Activated T-helper 2 cell treated with anti-CD3 and anti-CD28 coated beads, Interferon-gamma antibody, Interleukin-2, Interleukin-4, amounts not matched to agents 10 μg/mL and 5 μg/mL and 100 μg/mL, durations not matched to agents 14 hours and 24 hours and 36 hours (primary cell): Measurements from ENCODE around the gene C19orf47. TPM values are rescaled to one million over a fixed set of nuclear protein-coding genes. Genes with fewer than 3 reads are reported as not detected.

ENCODE experiments used
- DNase-seq: peaks from one replicate; pipeline ENCODE4 v3.0.0; 2021; ENCODE audit warnings: low spot score
- H3K27ac Mint-ChIP-seq: one replicate; pipeline ENCODE4 v1.8.0; 2021; ENCODE audit warnings: mixed read lengths
- H3K27me3 Mint-ChIP-seq: one replicate; pipeline ENCODE4 v1.8.0; 2021; ENCODE audit warnings: low read depth, mixed read lengths
- H3K36me3 Mint-ChIP-seq: one replicate; pipeline ENCODE4 v1.8.0; 2021; ENCODE audit warnings: low read depth, mixed read lengths
- H3K4me1 Mint-ChIP-seq: one replicate; pipeline ENCODE4 v1.8.0; 2021; ENCODE audit warnings: low read depth, mixed read lengths
- H3K4me3 Mint-ChIP-seq: one replicate; pipeline ENCODE4 v1.8.0; 2021; ENCODE audit warnings: low read depth, mild to moderate bottlenecking, moderate library complexity, mixed read lengths
- H3K9me3 Mint-ChIP-seq: one replicate; pipeline ENCODE4 v1.8.0; 2021; ENCODE audit warnings: mixed read lengths
- intact Hi-C: fragments of 100-400 bp; cut with micrococcal nuclease; formaldehyde crosslinking; loops from one replicate; pipeline ENCODE4 v1.15.1; 2023
- total RNA-seq: library from RNA; stranded (reverse); gene quantifications from 2 replicates; pipeline ENCODE4 v1.2.3, GENCODE V29; 2022

Gene C19orf47
- total RNA-seq, 1 donor from 2014 or later = 22.4 TPM

DNA sequence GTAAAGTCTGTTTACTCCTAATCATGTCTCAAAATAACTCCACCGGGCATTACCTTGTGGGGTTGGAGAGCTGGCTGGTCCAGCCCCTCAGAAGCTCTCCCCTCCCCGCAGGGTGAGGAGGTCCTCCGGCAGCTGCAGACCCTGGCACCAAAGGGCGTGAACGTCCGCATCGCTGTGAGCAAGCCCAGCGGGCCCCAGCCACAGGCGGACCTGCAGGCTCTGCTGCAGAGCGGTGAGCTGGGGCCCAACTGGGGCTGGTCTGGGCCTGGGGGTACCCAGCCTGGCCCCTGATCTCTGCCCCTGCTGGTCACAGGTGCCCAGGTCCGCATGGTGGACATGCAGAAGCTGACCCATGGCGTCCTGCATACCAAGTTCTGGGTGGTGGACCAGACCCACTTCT is 21.6 kb upstream of the C19orf47 start:
- Mint-ChIP-seq H3K4me1 (peaks cover 8% of the 10 kb centered on the region), H3K27ac (no peak overlapping the region), H3K4me3 (no peak overlapping the region), H3K36me3 (peaks cover 9% of the 10 kb centered on the region), H3K9me3 (no peaks in the 10 kb centered on the region), H3K27me3 (no peaks in the 10 kb centered on the region)
- intact Hi-C loops = no loop called here
- DNase-seq = no peak

- H3K9me3 Mint-ChIP-seq = no peaks in the 10 kb centered on the region
- H3K27me3 Mint-ChIP-seq = no peaks in the 10 kb centered on the region
- no peak overlapping the region for H3K4me3 Mint-ChIP-seq
- peaks cover 9% of the 10 kb centered on the region for H3K36me3 Mint-ChIP-seq
- H3K27ac Mint-ChIP-seq = no peak overlapping the region
- intact Hi-C loops = no loop called here
- no peak for DNase-seq
- peaks cover 10% of the 10 kb centered on the region for H3K4me1 Mint-ChIP-seq
Observed at GRCh38 chr19:40367577-40368434, 19.6 kb upstream of the C19orf47 start.

GRCh38 chr19:40366697-40367561 is 18.7 kb upstream of the C19orf47 start:
- Mint-ChIP-seq H3K4me3 (no peak overlapping the region), H3K27me3 (no peaks in the 10 kb centered on the region), H3K27ac (no peak overlapping the region), H3K4me1 (peaks cover 12% of the 10 kb centered on the region), H3K9me3 (no peaks in the 10 kb centered on the region), H3K36me3 (peaks cover 9% of the 10 kb centered on the region)
- intact Hi-C loops = no loop called here
- DNase-seq = no peak

DNA sequence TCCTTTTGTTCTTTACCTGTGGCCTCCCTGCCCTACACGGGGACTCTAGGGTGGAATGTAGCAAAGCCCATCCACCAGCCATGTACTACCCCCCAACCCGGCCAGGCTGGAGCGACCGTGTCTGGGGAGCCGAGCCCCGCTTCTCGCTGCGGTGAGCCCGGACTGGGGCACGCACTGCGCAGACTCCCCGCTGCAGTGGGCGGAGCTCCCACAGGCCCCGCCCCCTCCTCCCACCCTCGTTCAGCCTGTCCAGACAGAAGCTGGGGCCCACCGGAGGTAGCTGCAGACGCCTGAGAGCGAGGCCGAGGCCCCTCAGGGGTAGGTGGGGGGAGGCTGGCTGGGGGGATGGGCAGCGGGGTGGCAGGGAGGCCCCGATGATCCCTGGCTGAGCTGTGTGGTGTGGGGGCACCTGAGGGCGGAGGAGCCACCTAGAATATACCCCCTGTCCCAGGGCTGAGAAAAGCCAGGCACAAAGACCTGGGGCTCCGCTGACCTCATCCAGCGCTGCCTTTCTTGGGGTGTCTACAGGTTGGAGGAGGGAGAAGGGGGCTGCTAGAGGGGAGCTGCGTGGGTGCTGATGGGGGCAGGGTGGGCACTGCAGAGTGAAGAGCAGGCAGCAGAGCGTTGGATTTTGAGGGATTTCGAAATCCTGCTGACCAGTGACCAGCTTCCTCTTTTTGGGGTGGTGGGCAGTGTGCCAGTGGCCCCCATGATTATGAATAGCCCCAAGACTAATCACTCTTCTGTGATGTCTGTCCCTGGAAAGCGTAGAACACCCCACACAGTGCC is 17.6 kb upstream of the C19orf47 start:
- intact Hi-C loops = no loop called here
- peak overlapping the region; percentile 63 for H3K4me3 Mint-ChIP-seq
- no peaks in the 10 kb centered on the region for H3K9me3 Mint-ChIP-seq
- H3K27ac Mint-ChIP-seq = peak overlapping the region; percentile 7
- peaks cover 9% of the 10 kb centered on the region for H3K36me3 Mint-ChIP-seq
- no peaks in the 10 kb centered on the region for H3K27me3 Mint-ChIP-seq
- H3K4me1 Mint-ChIP-seq = peaks cover 12% of the 10 kb centered on the region
- DNase-seq = peak; percentile 24

- peak overlapping the region; percentile 63 for H3K4me3 Mint-ChIP-seq
- H3K4me1 Mint-ChIP-seq = peaks cover 12% of the 10 kb centered on the region
- DNase-seq = no peak
- no peaks in the 10 kb centered on the region for H3K9me3 Mint-ChIP-seq
- no peaks in the 10 kb centered on the region for H3K27me3 Mint-ChIP-seq
- no peak overlapping the region for H3K27ac Mint-ChIP-seq
- intact Hi-C loops = no loop called here
- H3K36me3 Mint-ChIP-seq = peaks cover 7% of the 10 kb centered on the region
Observed at GRCh38 chr19:40365010-40365409, 16.8 kb upstream of the C19orf47 start.

DNA sequence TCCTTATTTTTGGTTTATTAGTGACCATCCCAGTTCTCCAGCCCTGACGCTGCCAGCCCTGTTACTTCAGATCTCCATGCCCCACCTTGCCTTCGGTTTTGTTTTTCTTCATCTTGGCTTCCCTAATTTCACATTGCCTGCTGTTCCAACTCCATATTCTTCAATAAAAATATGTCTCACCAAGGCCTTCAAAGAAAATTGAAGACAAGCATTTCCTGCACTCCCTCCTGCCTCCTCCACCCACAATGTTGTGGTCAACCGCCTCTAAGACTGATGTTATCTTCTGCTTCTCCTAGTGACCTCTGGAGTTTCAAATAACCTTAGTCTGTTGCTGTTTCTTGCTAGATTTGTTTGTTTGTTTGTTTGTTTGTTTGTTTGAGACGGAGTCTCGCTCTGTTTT is 14.9 kb upstream of the C19orf47 start:
- H3K36me3 Mint-ChIP-seq = peaks cover 7% of the 10 kb centered on the region
- H3K27ac Mint-ChIP-seq = peak overlapping the region; percentile 10
- H3K4me1 Mint-ChIP-seq = peaks cover 12% of the 10 kb centered on the region
- intact Hi-C loops = no loop called here
- H3K27me3 Mint-ChIP-seq = no peaks in the 10 kb centered on the region
- no peak overlapping the region for H3K4me3 Mint-ChIP-seq
- DNase-seq = no peak
- H3K9me3 Mint-ChIP-seq = no peaks in the 10 kb centered on the region

- H3K27ac Mint-ChIP-seq = no peak overlapping the region
- peaks cover 14% of the 10 kb centered on the region for H3K4me1 Mint-ChIP-seq
- no peaks in the 10 kb centered on the region for H3K27me3 Mint-ChIP-seq
- H3K36me3 Mint-ChIP-seq = peaks cover 7% of the 10 kb centered on the region
- no peak for DNase-seq
- intact Hi-C loops = no loop called here
- no peaks in the 10 kb centered on the region for H3K9me3 Mint-ChIP-seq
- no peak overlapping the region for H3K4me3 Mint-ChIP-seq
Observed at GRCh38 chr19:40362160-40362559, 14.0 kb upstream of the C19orf47 start.

- Mint-ChIP-seq H3K36me3 (peaks cover 2% of the 10 kb centered on the region), H3K9me3 (no peaks in the 10 kb centered on the region)
Observed at GRCh38 chr19:40360708-40361241, 12.6 kb upstream of the C19orf47 start.

GRCh38 chr19:40360020-40360707 is 12.0 kb upstream of the C19orf47 start:
- H3K9me3 Mint-ChIP-seq = no peaks in the 10 kb centered on the region
- intact Hi-C loops = no loop called here
- peaks cover 2% of the 10 kb centered on the region for H3K36me3 Mint-ChIP-seq
- peaks cover 14% of the 10 kb centered on the region for H3K4me1 Mint-ChIP-seq
- DNase-seq = no peak
- H3K27ac Mint-ChIP-seq = no peak overlapping the region
- no peak overlapping the region for H3K4me3 Mint-ChIP-seq
- H3K27me3 Mint-ChIP-seq = no peaks in the 10 kb centered on the region

More at GRCh38 chr19:40360708-40361241, 12.6 kb upstream of the C19orf47 start:
- H3K27me3 Mint-ChIP-seq = no peaks in the 10 kb centered on the region
- intact Hi-C loops = no loop called here
- H3K4me1 Mint-ChIP-seq = peaks cover 16% of the 10 kb centered on the region
- H3K27ac Mint-ChIP-seq = no peak overlapping the region
- DNase-seq = no peak
- H3K4me3 Mint-ChIP-seq = no peak overlapping the region

DNA sequence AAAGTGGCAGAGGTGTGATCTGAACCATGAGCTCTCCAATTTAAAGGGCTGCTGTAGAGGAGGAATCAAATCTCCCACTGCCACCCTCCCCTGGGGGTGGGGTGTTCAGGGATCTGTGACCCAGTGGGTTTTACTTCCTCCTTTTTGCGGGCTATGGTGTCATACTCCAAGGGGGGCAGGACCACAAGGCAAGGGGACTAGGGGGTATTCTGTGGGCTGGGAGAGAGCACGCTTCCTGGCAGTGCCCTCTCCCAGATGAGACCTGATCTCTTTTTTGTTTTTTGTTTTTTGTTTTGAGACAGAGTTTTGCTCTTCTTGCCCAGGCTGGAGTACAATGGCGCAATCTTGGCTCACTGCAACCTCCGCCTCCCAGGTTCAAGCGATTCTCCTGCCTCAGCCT is 10.6 kb upstream of the C19orf47 start:
- Mint-ChIP-seq H3K4me1 (peaks cover 10% of the 10 kb centered on the region), H3K9me3 (no peaks in the 10 kb centered on the region), H3K27me3 (no peaks in the 10 kb centered on the region), H3K36me3 (no peaks in the 10 kb centered on the region), H3K4me3 (no peak overlapping the region), H3K27ac (no peak overlapping the region)
- intact Hi-C loops = no loop called here
- DNase-seq = no peak

GRCh38 chr19:40357640-40358039 is 9.4 kb upstream of the C19orf47 start:
- Mint-ChIP-seq H3K9me3 (no peaks in the 10 kb centered on the region), H3K4me1 (peaks cover 7% of the 10 kb centered on the region), H3K27ac (no peak overlapping the region), H3K36me3 (no peaks in the 10 kb centered on the region), H3K4me3 (no peak overlapping the region), H3K27me3 (no peaks in the 10 kb centered on the region)
- DNase-seq = no peak
- intact Hi-C loops = no loop called here
